ENCODE results near the gene DUSP7.

DUSP7 gene

DNA sequence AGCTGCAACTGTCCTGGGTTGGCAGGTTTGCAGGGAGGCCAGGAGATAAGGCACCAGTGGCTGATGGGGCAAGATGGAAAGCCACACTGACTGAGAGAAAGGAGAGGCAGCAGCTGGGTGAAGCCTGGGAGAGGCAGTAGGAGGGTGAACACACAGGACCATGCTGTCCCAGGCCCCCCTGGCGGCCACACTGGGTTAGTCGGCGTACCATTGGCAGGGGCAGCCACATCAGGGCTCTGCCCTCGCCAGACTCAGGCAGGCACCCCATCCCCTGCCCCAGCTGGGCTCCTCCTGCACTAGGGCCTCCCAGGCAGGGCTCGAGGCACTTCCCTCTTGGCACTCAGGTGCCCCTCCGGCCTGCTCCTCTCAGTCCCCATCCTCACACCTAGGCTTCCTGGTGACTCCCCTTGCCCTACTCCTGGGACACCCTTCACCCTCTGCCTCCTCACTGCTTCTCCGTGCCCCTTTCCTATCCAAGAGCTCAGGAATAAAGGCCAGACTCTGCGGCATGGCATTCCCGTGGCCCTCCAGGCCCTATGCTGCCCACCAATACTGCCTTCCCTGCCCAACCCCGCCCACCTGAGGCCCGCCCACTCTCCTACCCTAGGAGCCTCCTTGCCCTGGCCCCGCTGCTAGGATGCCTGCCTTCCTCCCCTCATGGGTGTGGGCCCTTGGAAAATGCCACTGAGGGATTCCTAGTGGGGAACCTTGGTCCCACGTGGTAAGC lies 28.7 kb upstream of the DUSP7 start:
- TF ChIP-seq, protein P1, sequence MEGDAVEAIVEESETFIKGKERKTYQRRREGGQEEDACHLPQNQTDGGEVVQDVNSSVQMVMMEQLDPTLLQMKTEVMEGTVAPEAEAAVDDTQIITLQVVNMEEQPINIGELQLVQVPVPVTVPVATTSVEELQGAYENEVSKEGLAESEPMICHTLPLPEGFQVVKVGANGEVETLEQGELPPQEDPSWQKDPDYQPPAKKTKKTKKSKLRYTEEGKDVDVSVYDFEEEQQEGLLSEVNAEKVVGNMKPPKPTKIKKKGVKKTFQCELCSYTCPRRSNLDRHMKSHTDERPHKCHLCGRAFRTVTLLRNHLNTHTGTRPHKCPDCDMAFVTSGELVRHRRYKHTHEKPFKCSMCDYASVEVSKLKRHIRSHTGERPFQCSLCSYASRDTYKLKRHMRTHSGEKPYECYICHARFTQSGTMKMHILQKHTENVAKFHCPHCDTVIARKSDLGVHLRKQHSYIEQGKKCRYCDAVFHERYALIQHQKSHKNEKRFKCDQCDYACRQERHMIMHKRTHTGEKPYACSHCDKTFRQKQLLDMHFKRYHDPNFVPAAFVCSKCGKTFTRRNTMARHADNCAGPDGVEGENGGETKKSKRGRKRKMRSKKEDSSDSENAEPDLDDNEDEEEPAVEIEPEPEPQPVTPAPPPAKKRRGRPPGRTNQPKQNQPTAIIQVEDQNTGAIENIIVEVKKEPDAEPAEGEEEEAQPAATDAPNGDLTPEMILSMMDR (IDR thresholded peaks at IDR 0.05; ENCODE audit: low read depth, low read length), result no peak

GRCh38 chr3:52084216-52084945 lies 28.0 kb upstream of the DUSP7 start:
- no peak for DNase-seq
- TF ChIP-seq, protein P1 (IDR thresholded peaks at IDR 0.05; ENCODE audit: low read depth, low read length), result no peak
- no peaks in the 10 kb centered on the region for H3K36me3 ChIP-seq
- no peak overlapping the region for H3K4me3 ChIP-seq (ENCODE audit: low read depth, low read length)
- no peaks in the 10 kb centered on the region for H3K27me3 ChIP-seq (ENCODE audit: insufficient read depth, low read depth, severe bottlenecking)
- no peak overlapping the region for H3K27ac ChIP-seq
- no peaks in the 10 kb centered on the region for H3K9me3 ChIP-seq (ENCODE audit: severe bottlenecking)

More for the DNA sequence above, 28.7 kb upstream of the DUSP7 start:
- Histone ChIP-seq H3K36me3 (no peaks in the 10 kb centered on the region), H3K4me3 (ENCODE audit: low read depth, low read length) (no peak overlapping the region), H3K9me3 (ENCODE audit: severe bottlenecking) (no peaks in the 10 kb centered on the region), H3K27ac (no peak overlapping the region; the same call in 1 of the 2 replicates), H3K27me3 (ENCODE audit: insufficient read depth, low read depth, severe bottlenecking) (no peaks in the 10 kb centered on the region)
- no peak for DNase-seq

- H3K4me3 ChIP-seq (ENCODE audit: low read depth, low read length), result no peak overlapping the region
Measured at GRCh38 chr3:52083556-52084087, 27.3 kb upstream of the DUSP7 start.

GRCh38 chr3:52082951-52083350 lies 26.6 kb upstream of the DUSP7 start:
- no peak for DNase-seq
- H3K27me3 ChIP-seq (ENCODE audit: insufficient read depth, low read depth, severe bottlenecking), result no peaks in the 10 kb centered on the region
- no peak overlapping the region for H3K27ac ChIP-seq
- TF ChIP-seq, protein P1 (IDR thresholded peaks at IDR 0.05; ENCODE audit: low read depth, low read length), result no peak
- no peak overlapping the region for H3K4me3 ChIP-seq (ENCODE audit: low read depth, low read length)
- no peaks in the 10 kb centered on the region for H3K9me3 ChIP-seq (ENCODE audit: severe bottlenecking)
- no peaks in the 10 kb centered on the region for H3K36me3 ChIP-seq

More at GRCh38 chr3:52083556-52084087, 27.3 kb upstream of the DUSP7 start:
- DNase-seq, result no peak
- no peaks in the 10 kb centered on the region for H3K9me3 ChIP-seq (ENCODE audit: severe bottlenecking)
- H3K27me3 ChIP-seq (ENCODE audit: insufficient read depth, low read depth, severe bottlenecking), result no peaks in the 10 kb centered on the region
- H3K27ac ChIP-seq, result no peak overlapping the region
- TF ChIP-seq, protein P1 (IDR thresholded peaks at IDR 0.05; ENCODE audit: low read depth, low read length), result no peak
- H3K36me3 ChIP-seq, result no peaks in the 10 kb centered on the region

DNA sequence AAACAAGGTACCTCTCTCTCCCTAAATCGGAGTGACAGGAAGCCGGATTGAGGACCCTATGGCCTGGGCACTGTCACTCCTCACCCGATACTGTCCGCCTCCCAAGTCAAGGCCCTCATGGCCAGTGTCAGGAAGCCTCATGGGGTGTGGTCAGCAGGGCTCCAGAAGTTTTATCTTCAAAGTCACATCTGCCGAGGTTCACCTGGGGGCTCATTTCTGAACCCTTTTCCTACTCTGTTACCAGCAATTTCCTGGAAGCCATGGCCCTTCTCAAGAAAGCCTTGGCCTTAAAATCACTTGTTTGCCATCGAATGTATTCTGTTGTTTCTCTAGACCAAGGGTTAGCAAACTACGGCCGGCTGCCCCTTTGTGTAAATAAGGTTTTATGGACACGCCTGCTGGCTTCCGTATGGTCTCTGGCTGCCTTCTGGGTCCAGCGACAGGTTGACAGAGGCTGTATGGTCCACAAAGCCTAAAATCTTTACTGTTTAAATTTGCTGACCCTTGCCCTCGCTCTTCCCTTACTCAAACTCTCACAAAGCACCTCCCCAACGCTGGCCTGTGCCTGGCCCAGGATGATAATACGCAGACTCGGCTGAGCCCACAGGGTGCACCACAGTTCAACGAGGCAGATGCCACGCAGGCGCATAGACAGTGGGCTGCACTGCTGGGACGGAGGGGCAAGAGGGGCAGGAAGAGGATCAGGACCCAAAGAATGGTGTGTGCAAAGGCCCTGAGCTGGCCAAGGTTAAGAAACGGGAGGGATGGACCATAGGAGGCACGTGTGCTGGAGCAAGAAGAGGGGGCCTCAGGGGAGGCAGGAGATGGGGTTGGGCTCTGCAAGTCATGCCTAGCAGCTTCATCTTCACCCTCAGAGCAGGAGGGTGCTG lies 24.7 kb upstream of the DUSP7 start:
- TF ChIP-seq, protein P1 (IDR thresholded peaks at IDR 0.05; ENCODE audit: low read depth, low read length), result no peak
- H3K36me3 ChIP-seq, result no peaks in the 10 kb centered on the region
- no peak overlapping the region for H3K27ac ChIP-seq

More for the DNA sequence above, 24.7 kb upstream of the DUSP7 start:
- H3K4me3 ChIP-seq (ENCODE audit: low read depth, low read length), result no peak overlapping the region
- H3K9me3 ChIP-seq (ENCODE audit: severe bottlenecking), result no peaks in the 10 kb centered on the region
- no peaks in the 10 kb centered on the region for H3K27me3 ChIP-seq (ENCODE audit: insufficient read depth, low read depth, severe bottlenecking)
- no peak for DNase-seq

Measured in WERI-Rb-1 (cell line).